Adrenal gland (tissue), 19 donors: ENCODE results near the gene CHRD. TPM values are rescaled to one million over a fixed set of nuclear protein-coding genes. Genes with fewer than 3 reads are reported as not detected.

ENCODE experiments used
- DNase-seq, 7 donors: peaks; one replicate each; pipeline ENCODE4 v3.0.0-alpha.2; 2019 to 2020
- H3K27ac ChIP-seq, 5 donors: fragments of 200-600 bp; sonication (generic) in 4 of 5; 1 replicate in 3 of 5; 2 replicates in 2 of 5; pipeline versions ENCODE4 v1.5.1 to v1.8.0; 2016 to 2020; ENCODE audit warnings: mild to moderate bottlenecking in 1 of 5
- H3K27me3 ChIP-seq: fragments of 200-600 bp; 2 replicates; pipeline ENCODE4 v1.8.0; 2021
- H3K36me3 ChIP-seq, 2 donors: fragments of 200-600 bp; replicated peaks in 1 of 2; 1 replicate in 1 of 2; 2 replicates in 1 of 2; pipeline versions ENCODE4 v1.5.1 to v1.8.0; 2018 to 2022
- H3K4me1 ChIP-seq, 2 donors: fragments of 200-600 bp; replicated peaks in 1 of 2; 1 replicate in 1 of 2; 2 replicates in 1 of 2; pipeline versions ENCODE4 v1.5.1 to v1.8.0; 2018 to 2021
- H3K4me3 ChIP-seq, 4 donors: fragments of 200-600 bp; sonication (generic) in 3 of 4; one replicate each; pipeline ENCODE4 v1.5.1; 2016 to 2018
- H3K9me3 ChIP-seq, 3 donors: fragments of 200-600 bp; sonication (generic) in 1 of 3; replicated peaks in 1 of 3; 1 replicate in 2 of 3; 2 replicates in 1 of 3; pipeline versions ENCODE4 v1.5.1 to v1.8.0; 2016 to 2021
- CTCF ChIP-seq, 6 experiments: fragments of 450-650 bp in 4 of 6; fragments of 200-600 bp in 2 of 6; sonication (generic) in 1 of 6; IDR thresholded peaks; 1 replicate in 5 of 6; 2 replicates in 1 of 6; pipeline versions ENCODE4 v1.5.1 to v1.8.0; 2016 to 2021; ENCODE audit warnings: antibody characterized with exemption in 6 of 6, mild to moderate bottlenecking in 2 of 6, moderate library complexity in 1 of 6
- POLR2A ChIP-seq, 2 donors: fragments of 450-650 bp; IDR thresholded peaks; one replicate each; pipeline ENCODE4 v1.6.1; 2017; ENCODE audit warnings: antibody characterized with exemption in 2 of 2, mild to moderate bottlenecking in 2 of 2, moderate library complexity in 1 of 2
- WGBS, 4 donors: extraction: QIAGEN DNeasy Blood & Tissue Kit in 2 of 4; methylation state at CpG; one replicate each; pipeline versions ENCODE4 v1.1.5 to v1.1.7; 2013 to 2017; 5-methylcytosine and 5-hydroxymethylcytosine counted together
- intact Hi-C, 2 donors: fragments of 100-400 bp; cut with DNase I; formaldehyde crosslinking; loops; one replicate each; pipeline versions ENCODE4 v1.14.1 to v1.15.0; 2022 to 2023
- long read RNA-seq, 10 donors: library from polyadenylated mRNA in 3 of 10; unstranded in 2 of 10; stranded (forward) in 1 of 10; transcript quantifications; one replicate each; pipeline ENCODE4 v2.0.0 and lab custom pipeline, GENCODE V29; 2021 to 2026
- polyA plus RNA-seq, 3 donors: library from polyadenylated mRNA; stranded (reverse); fragments of 200-250 nt in 2 of 3; fragments of 350-450 nt in 1 of 3; fragmentation: Illumina TruSeq in 1 of 3; extraction: RNeasy Lipid Tissue Mini Kit (QIAGEN cat#74804) in 1 of 3; gene quantifications; one replicate each; pipeline ENCODE4 v1.2.3, GENCODE V29; 2013 to 2014
- total RNA-seq, 9 donors: library from RNA; depleted of rRNA in 4 of 9; stranded (reverse); fragments of >200 nt in 4 of 9; fragments of 120-200 nt in 1 of 9; fragmentation: NEBNext Ultra II Directional in 1 of 9; extraction: Animal tissue kit (Norgen Biotek cat#: 25700) in 1 of 9; gene quantifications; one replicate each; pipeline versions ENCODE4 v1.1.0 to v1.2.4, GENCODE V29; 2013 to 2023
- donor health status: healthy with polysubstance abuse.
- donor health status: Bipolar disorder and iron deficiency.
- donor health status: DM: yes; HTN: yes; CAD: no.
- donor health status: DM: no; HTN: no; CAD: no.
- donor health status: DM: no; HTN: no; CAD: no.
- donor health status: DM: yes; HTN: yes; CAD: no.

The CHRD gene
- total RNA-seq (100 to 1,000 TPM in 1 of 9 donors, 10 to 100 TPM in 6, 1 to 10 TPM in 2; 1.1 to 101 (median 23.7) TPM), polyA plus RNA-seq (10 to 100 TPM in 2 of 3 donors, 1 to 10 TPM in 1; 1.9 to 51.0 (median 41.2) TPM)
- long read RNA-seq, donor 1 = 0 reads
- long read RNA-seq, donor 2 = 0 reads
- long read RNA-seq, donor 3 = 0 reads
- long read RNA-seq, donor 4, partial matches to known transcripts = 0 of 1 reads
- long read RNA-seq, donor 4, other reads (novel, unspliced or antisense) = 0 of 1 reads
- long read RNA-seq, donor 5, transcript CHRD-206 (23 exons, 3,384 nt) = minor isoform, 9 of 99 reads
- long read RNA-seq, donor 5, transcript CHRD-201 (23 exons, 3,521 nt) = major isoform, 36 of 99 reads
- long read RNA-seq, donor 5, partial matches to known transcripts = 17 of 99 reads
- long read RNA-seq, donor 5, other reads (novel, unspliced or antisense) = 37 of 99 reads
- long read RNA-seq, donor 6, partial matches to known transcripts = 1 of 4 reads
- long read RNA-seq, donor 6, other reads (novel, unspliced or antisense) = 1 of 4 reads
- long read RNA-seq, donor 7 = 0 reads
- long read RNA-seq, donor 8 = 0 reads
- long read RNA-seq, donor 9 = 0 reads
- long read RNA-seq, donor 10 = 0 reads

GRCh38 chr3:184379358-184380184 is at the start of gene CHRD:
CHRD (plus strand) TSS chr3:184380054; CDS start chr3:184380319, 265 bp downstream.
- DNase-seq = no peak
- TF ChIP-seq POLR2A (IDR thresholded peaks at IDR 0.05) (no peak), CTCF (IDR thresholded peaks at IDR 0.05) (no peak)
- Histone ChIP-seq H3K36me3 (no peaks in the 10 kb centered on the region), H3K27me3 (peaks cover 8% of the 10 kb centered on the region), H3K27ac (peak within 1 kb of the TSS in 3 of 5 donors; percentile 10 to 88 (median 66)), H3K9me3 (no peaks in the 10 kb centered on the region), H3K4me1 (peaks cover 8 to 27% of the 10 kb centered on the region in 2 donors), H3K4me3 (peak within 1 kb of the TSS in 2 of 4 donors; percentile 10 to 87)
- intact Hi-C loops = loop anchor here in 1 of 2 donors (5.0 kb wide), 1 partner anchor 163 kb away; no protein-coding TSS in a partner anchor
- WGBS, 4 donors = 16 to 74% (median 58%) methylated on average over 5 to 64 of the region's 71 CpGs

- H3K27ac ChIP-seq = peak overlapping the region in 2 of 5 donors; percentile 97 to 98
- H3K4me1 ChIP-seq = peaks cover 12 to 29% of the 10 kb centered on the region in 2 donors
- DNase-seq = no peak
- peaks cover 0 to 78% of the 10 kb centered on the region in 2 donors for H3K36me3 ChIP-seq
- no peaks in the 10 kb centered on the region for H3K9me3 ChIP-seq
- H3K4me3 ChIP-seq = no peak overlapping the region
- H3K27me3 ChIP-seq = no peaks in the 10 kb centered on the region
- no peak for TF ChIP-seq POLR2A (IDR thresholded peaks at IDR 0.05)
- no peak for TF ChIP-seq CTCF (IDR thresholded peaks at IDR 0.05)
- WGBS, 4 donors = 70 to 82% (median 75%) methylated on average over 10 of the region's 10 CpGs
- intact Hi-C loops = no loop called here
Observed at GRCh38 chr3:184332370-184333090, 47.3 kb upstream of the CHRD start.

- intact Hi-C loops = no loop called here
- Histone ChIP-seq H3K36me3 (peaks cover 0 to 72% of the 10 kb centered on the region in 2 donors), H3K4me3 (no peak overlapping the region), H3K27ac (peak overlapping the region in 2 of 5 donors; percentile 97 to 98), H3K4me1 (peaks cover 13 to 35% of the 10 kb centered on the region in 2 donors), H3K27me3 (no peaks in the 10 kb centered on the region), H3K9me3 (no peaks in the 10 kb centered on the region)
- no peak for DNase-seq
- TF ChIP-seq POLR2A (IDR thresholded peaks at IDR 0.05) = no peak
- no peak for TF ChIP-seq CTCF (IDR thresholded peaks at IDR 0.05)
- 78 to 83% (median 81%) methylated on average over 6 of the region's 6 CpGs for WGBS, 4 donors
Observed at GRCh38 chr3:184333190-184333589, 46.7 kb upstream of the CHRD start.
